Left forelimb (tissue), 1 donor: ENCODE data around the gene KLF15.
A peak's percentile ranks its signal among the peaks of the same experiment; 100 is the strongest.

ENCODE experiments used
- DNase-seq: peaks from one replicate; pipeline ENCODE4 v3.0.0-alpha.2; 2018; ENCODE audit warnings: low spot score

The KLF15 gene

DNA sequence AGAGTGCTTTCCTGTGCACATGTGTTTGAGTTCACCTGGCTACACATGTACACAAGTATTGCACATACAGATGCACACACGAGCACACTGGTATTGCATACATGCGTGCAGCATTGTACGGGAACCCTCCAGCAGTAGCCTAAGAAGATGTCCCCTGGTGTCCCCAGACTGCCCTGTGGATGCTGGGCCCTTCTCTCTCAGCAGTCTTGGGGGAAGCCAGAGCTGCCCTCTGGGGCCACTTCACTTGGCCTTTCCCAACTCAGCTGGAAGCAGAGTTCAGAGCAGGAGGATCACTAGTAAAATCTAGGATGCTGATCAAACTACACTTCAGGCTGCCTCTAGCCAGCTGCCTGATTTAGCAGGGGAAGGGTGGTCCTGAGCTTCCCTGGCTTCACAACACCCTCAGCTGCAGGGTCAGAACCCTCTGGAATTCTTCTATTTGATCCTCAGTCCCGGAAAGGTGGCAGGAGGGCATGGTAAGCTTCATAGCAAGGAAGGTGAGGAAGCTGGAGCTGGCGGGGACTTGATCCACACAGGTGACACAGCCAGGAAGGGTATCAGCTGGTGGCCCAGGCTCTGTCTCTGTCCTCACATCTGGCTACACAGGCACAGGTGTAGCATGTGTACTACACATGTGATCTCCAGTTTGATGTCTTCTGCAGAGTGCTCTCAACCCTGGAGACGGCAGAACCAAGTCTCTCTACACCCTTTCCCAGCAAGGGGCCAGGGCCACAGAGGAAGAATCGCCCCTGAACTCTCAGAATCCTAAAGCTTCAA, 36.5 kb downstream of the KLF15 start:
- no peak for DNase-seq

GRCh38 chr3:126319701-126320295, 37.4 kb downstream of the KLF15 start:
- DNase-seq: no peak

DNA sequence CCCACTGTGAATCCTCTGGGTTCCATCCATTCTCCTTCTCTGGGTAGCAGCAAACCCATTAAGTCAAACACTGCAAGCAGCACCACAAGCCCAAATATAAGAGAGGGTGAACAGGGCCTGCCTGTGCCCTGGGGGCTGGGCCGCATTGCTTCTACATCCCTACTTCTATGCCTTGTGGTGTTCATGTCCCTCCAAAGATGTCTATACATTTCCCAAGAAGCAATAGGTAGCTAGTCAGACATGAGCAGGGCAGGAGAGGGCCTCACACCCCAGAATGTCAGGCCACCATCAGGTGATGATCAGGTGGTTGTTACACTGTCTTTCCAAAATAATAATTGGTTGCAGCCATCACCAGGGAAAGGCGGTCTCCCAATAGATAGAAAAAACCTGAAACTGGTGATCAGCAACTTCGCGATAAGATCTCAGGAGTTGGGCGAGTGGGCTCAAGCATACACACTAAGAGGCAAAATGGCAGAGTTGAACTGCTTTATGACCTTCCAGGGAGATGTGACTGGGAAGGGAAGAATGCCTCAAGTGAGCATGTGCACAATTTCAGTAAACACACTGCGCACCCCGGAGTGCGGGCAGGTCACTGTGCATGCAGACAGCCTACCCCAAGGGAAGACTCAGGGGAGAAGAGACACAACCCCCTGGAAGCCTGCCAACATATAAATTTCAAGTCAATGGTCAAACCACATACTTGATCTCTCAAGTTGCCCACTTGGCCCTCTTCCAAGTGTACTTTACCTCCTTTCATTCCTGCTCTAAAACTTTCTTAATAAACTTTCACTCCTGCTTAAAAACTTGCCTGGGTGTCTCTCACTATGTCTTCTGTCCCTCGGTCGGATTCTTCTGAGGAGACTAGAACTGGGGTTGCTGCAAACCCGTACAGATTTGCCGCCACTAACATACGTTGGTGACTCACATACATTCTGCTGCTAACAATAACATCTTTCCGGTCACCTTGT, 39.9 kb downstream of the KLF15 start:
- DNase-seq: peak; percentile 28

DNA sequence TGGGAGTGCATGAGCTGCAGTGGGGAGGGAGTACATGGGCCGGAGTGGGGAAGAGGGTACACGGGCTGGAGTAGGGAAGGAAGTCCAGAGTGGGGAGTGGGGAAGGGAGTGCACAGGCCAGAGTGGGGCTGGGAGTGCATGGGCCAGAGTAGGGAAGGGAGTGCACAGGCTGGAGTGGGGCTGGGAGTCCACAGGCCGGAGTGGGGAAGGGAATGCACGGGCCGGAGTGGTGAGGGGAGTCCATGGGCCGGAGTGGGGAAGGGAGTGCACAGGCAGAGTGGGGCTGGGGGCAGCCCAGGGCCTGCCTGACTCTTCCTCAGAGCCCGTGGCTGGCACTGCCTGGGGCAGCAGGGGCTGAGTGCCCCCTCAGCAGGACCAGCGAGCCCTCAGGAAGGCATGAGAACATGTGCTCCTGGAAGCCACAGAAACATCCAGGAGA, 40.7 kb downstream of the KLF15 start:
- DNase-seq: no peak

DNA sequence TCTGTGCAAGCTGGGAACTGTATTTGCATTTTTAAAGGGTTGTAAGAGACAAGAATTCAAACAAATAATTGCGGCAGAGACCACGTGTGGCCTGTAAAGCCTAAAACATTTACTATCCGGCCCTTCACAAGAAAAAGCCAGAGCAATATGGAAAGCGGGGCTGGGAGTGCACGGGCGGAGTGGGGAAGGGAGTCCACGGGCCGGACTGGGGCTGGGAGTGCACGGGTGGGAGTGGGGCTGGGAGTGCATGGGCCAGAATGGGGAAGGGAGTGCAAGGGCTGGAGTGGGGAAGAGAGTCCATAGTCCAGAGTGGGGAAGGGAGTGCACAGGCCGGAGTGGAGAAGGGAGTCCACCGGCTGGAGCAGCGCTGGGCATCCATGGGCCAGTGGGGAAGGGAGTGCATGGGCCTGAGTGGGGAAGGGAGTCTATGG, 41.2 kb downstream of the KLF15 start:
- DNase-seq: peak; percentile 52

DNA sequence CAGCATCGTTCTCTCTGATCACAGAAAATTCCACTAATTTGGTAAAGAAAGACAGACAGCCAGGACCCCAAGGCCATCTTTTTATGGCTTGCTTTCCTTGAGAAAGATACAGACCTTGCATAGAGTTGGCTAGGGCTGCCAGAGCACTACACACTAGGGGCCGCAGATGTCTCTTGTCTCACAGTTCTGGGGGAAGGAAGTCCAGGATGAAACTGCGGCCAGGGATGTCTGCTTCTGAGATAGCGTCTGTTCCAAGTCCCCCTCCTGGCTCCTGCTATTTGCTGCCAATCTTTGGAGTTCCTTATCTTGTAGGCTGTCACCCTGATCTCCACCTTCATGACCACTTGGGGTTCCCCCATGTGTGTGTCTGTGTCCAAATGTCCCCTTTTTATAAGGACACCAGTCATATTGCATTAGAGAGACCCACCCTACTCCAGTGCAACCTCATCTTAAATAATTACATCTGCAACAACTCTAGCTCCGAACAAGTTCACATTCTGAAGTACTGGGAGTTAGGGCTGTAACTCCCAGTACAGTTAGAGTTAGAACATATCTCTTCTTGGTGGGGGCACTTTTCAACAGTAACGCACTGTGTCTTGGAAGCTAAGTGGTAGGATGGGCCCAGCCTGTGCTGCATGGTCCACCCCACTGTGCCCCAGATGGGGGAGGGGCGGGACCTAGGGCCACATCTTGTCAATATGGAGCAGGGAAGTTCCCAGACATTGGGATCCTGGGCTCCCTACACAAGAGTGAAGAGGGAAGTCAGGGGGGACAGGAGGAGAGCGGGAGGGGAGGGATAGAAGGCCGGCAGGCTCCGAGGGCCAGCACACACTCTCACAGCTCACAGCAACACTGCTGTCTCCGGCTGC, 42.2 kb downstream of the KLF15 start:
- peak; percentile 55 for DNase-seq

GRCh38 chr3:126314305-126314789, 42.9 kb downstream of the KLF15 start:
- DNase-seq: no peak

DNA sequence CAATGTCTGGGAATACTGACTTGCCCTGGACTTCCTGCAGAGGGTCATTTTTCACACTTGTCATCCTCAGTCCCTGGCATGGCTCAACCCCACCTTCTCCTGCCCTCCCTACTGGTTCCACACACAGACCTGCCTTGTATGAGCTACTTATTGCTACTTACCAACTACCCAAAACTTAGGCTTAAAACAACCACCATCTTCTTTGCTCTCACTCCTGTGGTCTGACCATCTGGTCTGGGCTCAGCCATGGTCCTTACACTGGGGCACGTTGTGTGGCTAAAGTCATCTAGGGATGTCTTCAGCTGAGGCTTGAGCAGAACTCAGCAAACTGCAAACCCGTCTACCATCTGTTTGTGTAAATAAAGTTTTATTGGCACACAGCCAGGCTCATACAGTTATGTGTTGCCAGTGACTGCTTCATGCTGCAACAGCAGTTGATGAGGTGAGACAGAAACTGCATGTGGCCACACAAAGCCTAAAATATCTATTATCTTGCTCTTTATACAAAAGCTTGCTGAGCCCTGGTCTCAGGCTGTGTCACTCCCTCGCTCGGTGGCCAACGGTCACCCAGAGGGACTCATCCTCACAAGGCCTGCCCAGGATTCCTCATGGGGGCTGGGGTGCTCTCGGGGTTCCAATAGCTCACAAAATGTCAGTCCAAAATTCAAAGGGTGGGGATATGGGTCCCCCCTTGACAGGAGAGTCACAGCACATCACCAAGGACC, 43.5 kb downstream of the KLF15 start:
- DNase-seq: no peak

- DNase-seq: no peak
Observed at GRCh38 chr3:126313166-126313565, 44.0 kb downstream of the KLF15 start.

DNA sequence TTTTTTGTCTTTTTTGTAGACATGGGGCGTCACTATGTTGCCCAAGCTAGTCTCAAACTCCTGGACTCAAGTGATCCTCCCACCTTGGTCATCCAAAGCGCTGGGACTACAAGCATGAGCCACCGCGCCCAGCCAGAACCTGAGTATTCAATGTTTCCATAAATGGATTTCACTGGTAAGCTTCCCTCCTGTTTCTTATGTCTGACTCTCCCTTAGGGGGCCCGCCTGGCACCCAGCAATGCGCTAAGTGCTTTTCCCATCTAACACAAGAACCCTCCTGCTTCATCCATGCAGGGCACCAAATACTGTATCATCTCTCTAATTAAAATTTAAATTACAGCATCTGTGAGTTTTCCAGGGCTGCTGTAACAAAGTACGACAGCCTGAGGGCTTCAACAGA, 44.9 kb downstream of the KLF15 start:
- no peak for DNase-seq

GRCh38 chr3:126311338-126311978, 45.8 kb downstream of the KLF15 start:
- no peak for DNase-seq

DNA sequence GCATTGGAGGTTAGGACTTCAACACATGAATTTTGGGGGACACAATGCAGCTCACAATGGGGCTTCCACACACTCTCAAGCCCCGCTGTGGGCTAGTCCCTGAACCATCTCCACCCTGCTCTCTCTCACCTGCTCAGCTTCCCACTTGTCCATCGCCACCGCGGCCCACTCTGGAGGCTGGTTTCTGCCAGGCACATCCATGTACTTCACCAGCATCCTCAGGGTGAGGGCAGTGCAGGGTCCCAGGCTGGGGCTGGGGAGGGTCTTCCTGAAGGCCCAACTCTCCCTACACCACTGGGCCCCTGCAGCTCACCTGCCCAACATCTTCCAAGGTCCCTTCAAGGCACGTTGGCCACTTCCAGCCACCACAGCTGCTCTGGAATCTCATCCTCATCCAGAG, 46.4 kb downstream of the KLF15 start:
- no peak for DNase-seq

DNA sequence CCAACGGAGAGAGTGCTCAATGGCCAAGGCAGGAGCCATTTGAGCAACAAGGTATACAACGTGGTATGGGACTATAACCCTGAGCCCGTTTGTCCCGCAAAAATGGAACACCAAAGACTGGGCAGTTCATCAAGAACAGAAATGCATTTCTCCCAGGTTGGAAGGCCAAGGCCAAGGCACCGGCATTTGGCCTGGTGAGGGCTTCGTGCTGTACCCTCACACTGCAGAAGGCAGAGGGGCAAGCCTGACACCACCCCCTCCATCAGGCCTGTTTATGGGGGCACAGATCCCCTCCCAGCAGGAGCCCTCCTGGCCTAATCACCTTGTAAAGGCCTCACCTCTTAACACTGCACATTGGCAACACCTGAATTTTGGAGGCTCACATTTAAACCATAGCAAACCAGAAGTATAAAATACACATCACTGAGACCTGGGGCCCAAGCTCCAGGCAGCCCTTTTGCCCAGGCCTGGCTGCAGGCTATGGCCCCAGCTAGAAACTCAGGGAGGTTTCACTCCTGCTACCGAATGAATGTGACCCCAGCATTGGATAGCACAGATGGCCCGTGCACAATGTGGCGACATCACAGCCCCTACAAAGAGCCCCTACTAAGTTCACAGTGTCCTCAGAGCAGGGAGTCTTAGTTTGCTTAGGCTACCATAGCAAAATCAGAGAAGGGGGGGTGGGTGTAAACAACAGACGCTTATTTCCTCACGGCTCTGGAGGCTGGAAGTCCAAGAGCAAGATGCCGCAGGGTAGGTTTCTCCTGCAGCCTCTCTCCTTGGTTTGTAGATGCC, 47.1 kb downstream of the KLF15 start:
- DNase-seq: no peak

DNA sequence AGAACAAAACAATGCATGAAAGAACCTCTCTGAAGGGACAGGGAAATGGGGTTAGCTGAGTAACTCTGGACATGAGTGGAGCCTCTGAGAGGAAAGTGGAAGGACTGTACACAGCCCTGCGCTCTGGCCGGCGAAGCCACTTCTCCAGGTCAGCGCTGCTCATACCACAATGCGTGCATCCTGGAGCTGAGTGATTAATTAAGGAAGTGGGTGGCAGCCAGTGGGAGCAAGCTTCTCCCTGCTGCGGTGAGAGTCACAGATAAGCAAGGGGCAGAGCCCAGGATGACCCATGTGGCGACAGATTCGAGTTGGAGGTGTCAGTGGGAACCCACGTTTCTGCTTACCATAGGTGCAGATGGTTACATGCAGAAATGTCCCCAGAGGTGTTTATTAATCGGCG, 48.0 kb downstream of the KLF15 start:
- no peak for DNase-seq

- DNase-seq: no peak
Observed at GRCh38 chr3:126308394-126309125, 48.6 kb downstream of the KLF15 start.

- no peak for DNase-seq
Observed at GRCh38 chr3:126307591-126308393, 49.4 kb downstream of the KLF15 start.

GRCh38 chr3:126306888-126307482, 50.2 kb downstream of the KLF15 start:
- no peak for DNase-seq
